GM18951 (cell line): Measurements from ENCODE around the gene CHRM3.
"Not testable (repeated sequence)": the region's sequence is repeated elsewhere in the genome, so short reads cannot be mapped to it uniquely, and the experiment has no call there.

Source experiments
- POLR2A ChIP-seq: IDR thresholded peaks from 4 replicates; pipeline ENCODE4 v1.6.1; 2011; ENCODE audit warnings: mild to moderate bottlenecking; ENCODE audit not compliant: insufficient read length, insufficient read depth; ENCODE audit errors: extremely low read depth
- in situ Hi-C: fragments of 300-500 bp; cut with MboI; formaldehyde crosslinking; loops from one replicate; pipeline ENCODE4 v1.12.0; 2022; ENCODE audit warnings: low sequenced_read_pairs, mixed read lengths, inconsistent platforms; ENCODE audit not compliant: unreplicated experiment

Gene CHRM3

DNA sequence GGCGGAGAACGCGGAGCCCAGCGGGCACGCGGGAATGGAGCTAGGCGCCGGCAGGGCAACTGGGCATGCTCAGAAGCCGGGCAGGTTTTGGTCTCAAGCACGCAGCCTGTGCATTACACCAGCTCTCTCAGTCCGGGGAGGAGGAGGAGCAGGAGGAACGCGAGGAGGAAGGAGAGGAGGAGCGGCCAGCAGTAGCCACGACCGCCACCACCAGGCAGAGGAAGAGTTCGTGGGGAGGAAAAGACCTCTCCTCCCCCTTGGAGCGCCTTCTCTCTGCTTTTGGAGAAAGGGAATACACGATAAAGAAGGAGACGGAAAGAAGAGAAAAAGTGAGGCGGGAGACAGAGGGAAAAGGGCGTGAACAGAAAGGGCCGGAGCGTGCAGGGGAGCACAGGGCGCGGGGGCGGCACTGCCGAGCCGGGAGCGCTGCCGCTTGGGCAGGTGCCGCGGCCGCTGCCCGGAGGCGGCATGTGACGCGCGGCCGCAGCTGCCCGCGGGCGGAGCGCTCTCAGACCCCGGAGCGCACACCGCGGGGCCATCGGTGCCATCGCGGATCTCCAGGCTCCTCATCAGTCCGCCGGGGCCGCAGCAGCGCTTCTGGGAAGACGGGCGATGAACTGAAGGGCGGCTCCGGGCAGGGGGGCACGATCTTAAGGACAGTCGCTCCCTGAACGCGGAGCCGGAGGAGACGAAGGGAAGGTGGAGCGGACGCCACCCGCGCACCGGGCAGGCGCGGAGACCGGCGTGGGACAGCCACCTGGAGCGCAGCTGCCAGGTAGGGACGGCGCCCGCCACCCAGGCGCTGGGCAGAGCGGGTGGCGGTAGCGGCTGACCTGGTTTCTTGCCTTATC, at the start of gene CHRM3:
Gene CHRM3 (plus strand): TSS at position 116 of the 851 bp plus-strand sequence. CDS start 520,884 bp downstream, outside the sequence.
- in situ Hi-C loops: no loop called here
- TF ChIP-seq POLR2A: no peak

DNA sequence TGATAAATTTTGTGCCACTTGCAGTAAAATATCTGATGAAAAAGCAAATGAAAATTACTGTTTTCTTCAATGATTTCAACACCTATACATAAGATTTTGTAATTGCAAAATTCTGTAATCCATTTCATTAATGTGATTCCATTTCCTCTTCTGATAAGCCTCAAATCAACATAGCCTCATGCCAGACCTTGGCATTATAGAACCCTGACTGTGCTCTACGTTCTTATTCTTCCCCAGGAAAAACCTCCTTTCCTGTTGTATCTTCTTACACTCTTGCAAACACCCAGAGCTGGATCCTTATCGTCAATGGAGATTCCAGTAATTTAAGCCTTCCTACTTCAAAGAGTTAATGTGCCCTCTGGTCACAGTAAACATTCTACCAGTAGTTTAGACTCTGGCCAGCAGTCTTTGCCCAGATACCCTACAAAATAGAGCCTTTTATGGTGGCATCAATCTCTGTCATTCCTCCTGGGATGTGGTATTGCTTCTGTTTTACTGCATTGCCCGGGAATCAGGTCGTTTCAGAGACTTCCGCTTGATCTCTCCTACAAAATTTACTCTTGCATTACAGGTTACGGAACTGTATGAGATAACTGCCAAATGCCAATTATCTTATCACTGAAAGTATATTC, 48.5 kb upstream of the CHRM3 start:
- in situ Hi-C loops: no loop called here
- no peak for TF ChIP-seq POLR2A

DNA sequence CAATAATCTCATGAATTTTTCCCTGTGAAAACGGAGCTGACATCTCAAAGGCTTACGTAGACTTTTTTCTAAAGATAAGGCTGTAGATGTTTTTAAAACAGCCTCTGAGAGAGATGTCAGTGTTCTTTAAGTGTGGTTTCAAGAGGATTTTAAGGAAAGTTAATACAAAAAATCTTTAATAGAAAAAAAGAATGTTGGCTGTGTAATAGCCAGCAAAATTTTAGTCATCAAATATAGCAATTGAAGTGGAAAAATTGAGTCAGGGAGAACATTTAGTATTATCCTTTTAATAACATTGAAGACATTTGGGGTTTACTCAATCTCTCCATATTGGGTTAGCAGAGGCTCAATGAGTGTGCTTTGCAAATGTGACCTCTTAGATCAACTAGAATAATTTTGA, 38.6 kb upstream of the CHRM3 start:
- no peak for TF ChIP-seq POLR2A
- in situ Hi-C loops: no loop called here

DNA sequence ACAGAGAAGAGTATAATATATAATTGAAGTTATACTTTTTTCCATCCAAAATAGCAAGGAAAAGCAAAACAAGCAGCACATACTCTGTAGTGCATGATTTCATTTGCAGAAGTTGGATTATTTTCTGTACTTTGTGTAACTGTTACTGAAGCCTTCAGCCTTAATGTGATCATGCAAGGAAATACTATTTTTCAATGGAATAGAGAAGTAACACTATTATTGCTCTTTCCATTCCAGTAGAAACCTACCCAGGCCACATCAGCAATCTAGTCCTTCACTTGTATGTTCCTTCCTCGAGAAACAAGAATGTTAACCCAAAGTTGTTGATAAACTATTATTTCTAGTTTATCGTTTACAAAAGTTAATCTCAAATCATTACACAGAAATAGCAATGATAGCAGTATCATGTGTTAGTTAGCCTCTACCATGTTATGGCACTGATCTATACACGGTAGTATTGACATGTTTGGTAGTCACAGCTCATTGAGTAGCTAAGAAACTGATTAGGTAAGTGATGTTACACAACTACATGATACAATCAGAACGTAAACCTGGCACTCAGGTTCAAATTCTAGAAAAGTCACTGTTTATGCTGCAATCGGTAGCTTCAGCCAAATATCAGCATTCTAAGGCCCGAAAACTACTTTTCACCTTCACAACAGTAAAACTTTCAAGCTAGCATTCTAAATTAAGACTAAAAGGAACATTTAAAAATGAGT, 37.6 kb upstream of the CHRM3 start:
- in situ Hi-C loops: no loop called here
- TF ChIP-seq POLR2A: no peak

DNA sequence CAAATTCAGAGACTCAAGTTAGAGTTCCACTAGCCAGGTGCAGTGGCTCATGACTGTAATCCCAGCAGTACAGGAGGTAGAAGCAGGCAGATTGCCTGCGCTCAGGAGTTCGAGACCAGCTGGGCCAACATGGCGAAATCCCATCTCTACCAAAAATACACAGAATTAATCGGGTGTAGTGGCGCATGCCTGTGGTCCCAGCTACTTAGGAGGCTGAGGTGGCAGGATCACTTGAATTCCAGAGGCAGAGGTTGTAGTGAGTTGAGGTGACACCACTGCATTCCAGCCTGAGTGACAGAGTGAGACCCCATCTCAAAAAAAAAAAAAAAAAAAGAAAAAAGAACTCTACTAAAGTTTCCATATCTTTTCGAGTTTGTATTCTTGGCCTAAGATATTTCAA, 36.7 kb upstream of the CHRM3 start:
- TF ChIP-seq POLR2A: no peak
- in situ Hi-C loops: no loop called here

DNA sequence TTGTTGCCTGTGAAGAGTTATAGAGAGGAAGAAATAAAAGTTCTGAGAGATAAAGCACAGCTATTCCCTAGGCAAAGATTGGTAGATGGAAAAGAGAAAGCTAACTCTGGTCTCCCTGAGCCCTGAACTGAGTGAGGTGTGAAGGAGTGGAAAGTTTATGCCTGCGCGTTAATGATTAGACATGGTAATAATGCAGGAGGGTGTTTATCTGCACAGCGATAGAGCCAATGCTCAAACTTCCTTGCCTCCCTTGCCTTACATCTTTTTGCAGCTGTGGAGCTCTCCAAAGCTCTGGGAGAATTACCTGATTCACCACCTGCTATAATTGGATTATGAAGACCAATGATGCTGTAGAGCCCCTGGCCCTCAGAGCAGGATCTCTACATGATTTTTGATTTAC, 32.8 kb upstream of the CHRM3 start:
- TF ChIP-seq POLR2A: no peak
- in situ Hi-C loops: no loop called here

DNA sequence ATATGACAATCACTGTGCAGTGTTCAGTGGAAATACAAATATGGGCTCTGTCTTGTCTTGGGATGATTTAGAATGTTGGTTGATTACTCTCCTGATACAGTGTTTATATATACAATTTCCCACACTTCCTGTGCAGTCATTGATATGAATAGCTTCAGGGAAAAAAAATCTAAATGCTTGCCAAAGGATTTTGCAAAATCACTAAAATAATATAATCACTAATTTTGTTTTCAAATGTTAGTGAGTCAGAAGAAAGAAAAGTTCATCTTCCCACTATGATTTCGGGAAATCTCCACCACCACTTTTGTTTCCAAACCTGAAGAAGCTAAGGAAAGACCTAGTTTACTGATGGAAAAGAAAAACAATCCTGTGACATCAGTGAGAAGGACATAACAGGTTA, 32.1 kb upstream of the CHRM3 start:
- no peak for TF ChIP-seq POLR2A

DNA sequence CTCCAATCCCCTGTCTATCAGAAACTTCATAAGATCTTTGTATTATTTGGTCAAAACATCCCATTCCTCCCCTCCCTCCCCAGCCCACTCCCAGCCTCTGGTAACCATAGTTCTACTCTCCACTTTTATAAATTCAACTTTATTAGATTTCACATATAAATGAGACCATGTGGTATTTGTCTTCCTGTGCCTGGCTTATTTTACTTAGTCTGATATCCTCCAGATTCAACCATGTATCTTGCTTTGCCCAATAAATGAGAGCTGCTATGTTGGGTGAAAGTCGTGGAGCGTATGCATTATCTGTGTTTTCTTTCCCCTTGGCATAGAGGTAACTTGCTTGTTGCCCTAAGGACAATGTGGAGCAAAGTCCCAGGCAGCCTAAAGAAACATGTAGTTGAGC, 28.5 kb upstream of the CHRM3 start:
- in situ Hi-C loops: no loop called here
- TF ChIP-seq POLR2A: no peak

More for the DNA sequence above, 32.1 kb upstream of the CHRM3 start:
- in situ Hi-C loops: no loop called here

DNA sequence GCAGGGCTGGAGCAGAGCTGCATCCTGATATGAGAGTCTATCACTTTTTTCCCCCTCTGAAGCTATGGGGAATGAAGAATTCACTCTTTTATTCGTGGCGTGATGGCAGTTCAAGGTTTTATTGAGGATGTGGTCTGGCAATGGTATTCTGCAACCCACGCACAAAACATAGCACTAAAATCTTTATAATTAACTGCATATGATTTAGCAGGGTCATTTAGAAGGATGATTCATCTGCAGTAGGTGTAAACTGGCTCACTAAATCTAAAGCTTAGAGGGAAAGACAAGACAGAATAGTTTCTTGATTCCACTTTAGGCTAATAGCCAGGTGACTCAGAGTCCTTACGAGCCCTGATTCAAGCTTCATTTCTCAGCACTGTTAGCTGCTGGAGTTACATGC, 25.0 kb upstream of the CHRM3 start:
- no peak for TF ChIP-seq POLR2A

DNA sequence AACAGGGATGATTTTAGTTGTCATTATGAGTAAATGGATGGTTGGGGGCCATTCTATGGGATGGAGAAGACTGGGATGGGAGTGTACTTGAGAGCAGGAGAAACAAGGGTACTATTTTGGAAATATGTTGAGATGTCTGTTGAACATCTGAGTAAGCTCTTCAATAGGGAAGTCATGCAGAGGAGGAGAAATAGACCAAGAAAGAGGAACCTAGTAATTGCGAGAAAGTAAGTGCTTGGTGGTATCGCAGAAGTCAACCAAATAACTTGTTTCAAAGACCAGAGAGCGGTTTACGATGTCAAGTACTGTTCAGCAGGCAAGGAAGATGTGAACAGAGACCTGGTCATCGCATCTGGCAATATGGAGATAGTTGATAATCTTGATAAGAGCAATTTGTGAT, 22.4 kb upstream of the CHRM3 start:
- TF ChIP-seq POLR2A: no peak
- in situ Hi-C loops: no loop called here

More for the DNA sequence above, 25.0 kb upstream of the CHRM3 start:
- in situ Hi-C loops: no loop called here

DNA sequence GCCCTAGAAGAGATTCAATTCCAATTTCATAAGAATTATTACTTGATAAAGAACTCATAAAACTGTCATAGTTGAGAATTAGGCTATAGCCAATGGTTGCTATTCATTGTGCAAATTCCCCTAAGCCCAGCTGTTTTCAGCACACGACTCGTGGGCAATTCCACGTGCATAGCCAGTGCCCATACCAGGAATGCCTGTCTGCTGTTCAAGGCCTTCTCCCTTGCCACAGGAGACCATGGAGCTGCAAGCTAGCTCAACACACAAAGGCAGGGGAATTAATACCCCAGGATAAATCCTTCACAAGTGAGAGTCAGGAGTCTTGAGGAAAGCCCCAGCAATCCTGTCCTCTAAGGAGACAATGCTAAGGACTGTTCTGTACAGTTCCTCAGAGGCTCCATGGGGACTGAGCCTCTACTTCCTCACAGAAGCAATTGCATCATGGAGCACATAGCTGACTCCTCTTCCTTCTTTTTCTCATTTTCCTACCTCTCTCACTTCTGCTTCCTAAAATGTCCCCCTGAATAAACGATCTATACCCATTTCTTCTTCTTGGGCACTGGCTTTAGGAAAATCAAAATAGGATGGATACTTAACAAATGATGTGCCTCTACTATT, 19.1 kb upstream of the CHRM3 start:
- in situ Hi-C loops: no loop called here
- TF ChIP-seq POLR2A: no peak

DNA sequence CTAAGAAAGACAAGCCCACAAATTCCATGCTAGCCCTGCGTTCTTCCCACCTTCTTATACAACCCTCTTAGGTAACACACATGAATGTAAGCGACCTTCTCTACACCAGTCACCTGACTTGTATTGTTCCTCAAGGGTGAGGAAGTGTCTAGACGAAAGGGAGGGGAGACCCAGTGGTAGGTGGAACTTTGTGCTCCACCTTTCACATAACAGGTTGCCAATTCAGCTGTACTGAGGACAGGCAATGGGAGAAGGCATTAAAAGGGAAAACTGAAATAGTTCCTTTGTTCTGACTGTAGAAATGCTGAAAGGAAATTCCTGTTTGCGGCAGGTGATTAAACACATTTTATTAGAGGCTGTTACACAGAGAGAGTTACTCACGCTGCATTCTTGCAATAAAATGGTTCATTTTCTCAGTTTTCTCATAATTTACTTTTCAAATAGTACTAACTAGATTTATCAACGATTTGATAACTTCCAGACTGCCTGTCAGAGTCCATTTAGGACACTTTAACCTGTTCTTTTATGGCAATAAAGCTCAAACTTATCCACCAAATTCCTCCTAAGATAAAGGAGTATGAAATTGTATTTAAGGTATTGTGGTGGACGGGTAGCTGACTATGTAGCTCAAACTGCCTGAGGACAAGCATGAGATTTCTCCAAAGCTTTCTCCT, 17.8 kb upstream of the CHRM3 start:
- in situ Hi-C loops: no loop called here
- no peak for TF ChIP-seq POLR2A

DNA sequence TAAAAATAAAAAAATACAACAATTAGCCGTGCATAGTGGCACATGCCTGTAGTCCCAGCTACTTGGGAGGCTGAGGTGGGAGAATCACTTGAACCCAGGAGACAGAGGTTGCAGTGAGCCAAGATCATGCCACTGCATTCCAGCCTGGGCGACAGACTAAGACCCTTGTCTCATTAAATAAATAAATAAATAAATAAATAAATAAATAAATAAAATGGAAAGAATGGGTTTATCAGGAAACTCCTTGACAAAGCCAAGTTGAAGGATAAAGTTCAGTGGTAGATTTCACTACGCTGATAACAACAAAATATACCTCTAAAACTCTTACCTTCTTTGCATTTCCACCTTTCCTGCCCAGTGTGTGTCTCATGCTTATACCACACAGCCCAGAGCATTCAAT, 15.5 kb upstream of the CHRM3 start:
- in situ Hi-C loops: not testable (repeated sequence)
